A549 treated with AZD9567 at 1 μM for 4 hours (cell line): Measurements from ENCODE around the gene SLC36A3. TPM values are rescaled to one million over a fixed set of nuclear protein-coding genes. Genes with fewer than 3 reads are reported as not detected.

Source experiments
- total RNA-seq: library from RNA; stranded (reverse); fragments of 200-300 nt; extraction: Qiagen RNA extraction; gene quantifications from 5 replicates; pipeline ENCODE4 v1.2.3, GENCODE V29; 2022; ENCODE audit not compliant: insufficient read depth

The SLC36A3 gene
- not detected in 5 replicates for total RNA-seq

DNA sequence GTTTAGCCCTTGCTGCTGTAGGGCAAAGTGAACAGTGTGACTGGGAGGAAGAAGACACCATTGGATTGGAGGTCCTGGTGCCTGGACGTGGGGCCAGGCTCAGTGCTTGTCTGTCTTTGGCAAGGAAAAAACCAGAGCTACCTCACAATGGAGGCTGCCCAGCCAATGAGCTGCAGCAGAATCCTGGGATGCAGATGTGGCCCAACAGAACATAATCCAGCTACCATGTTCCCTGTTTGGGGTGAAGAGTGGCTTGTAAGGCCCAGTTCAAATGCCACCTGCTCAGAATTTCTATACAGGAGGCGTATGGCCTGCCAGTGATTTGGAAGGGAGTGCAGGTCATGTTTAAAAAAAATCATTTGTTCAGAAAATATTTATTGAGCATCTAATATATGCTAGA is at the start of gene SLC36A3:
Gene SLC36A3, minus strand, starts transcription at position 101 of the 400 bp plus-strand sequence. CDS start 412 bp downstream, outside the sequence.

DNA sequence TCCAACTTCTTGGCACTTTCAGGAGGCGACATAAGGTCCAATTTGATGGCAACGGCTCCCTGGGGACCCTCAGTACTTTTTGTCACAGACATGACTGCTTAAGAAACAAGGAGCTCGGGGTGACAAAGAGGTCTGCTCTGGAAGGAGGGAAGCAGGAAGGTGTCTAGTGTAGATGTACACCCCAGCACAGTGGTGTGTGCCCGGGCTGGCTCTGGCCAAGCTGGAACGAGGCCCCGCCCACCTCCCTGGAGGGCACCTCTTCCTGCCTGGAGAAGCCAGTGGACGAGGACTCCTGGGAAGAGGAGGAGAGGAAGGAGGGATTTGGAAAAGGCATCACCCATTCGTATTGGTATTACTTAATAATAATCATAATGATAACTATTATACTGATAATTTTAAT is 43.8 kb upstream of the SLC36A3 start, which contains the start of gene SLC36A2:
Gene SLC36A2, minus strand, starts transcription at position 191 of the 400 bp plus-strand sequence. Its CDS starts 99 bp downstream, at position 92.

DNA sequence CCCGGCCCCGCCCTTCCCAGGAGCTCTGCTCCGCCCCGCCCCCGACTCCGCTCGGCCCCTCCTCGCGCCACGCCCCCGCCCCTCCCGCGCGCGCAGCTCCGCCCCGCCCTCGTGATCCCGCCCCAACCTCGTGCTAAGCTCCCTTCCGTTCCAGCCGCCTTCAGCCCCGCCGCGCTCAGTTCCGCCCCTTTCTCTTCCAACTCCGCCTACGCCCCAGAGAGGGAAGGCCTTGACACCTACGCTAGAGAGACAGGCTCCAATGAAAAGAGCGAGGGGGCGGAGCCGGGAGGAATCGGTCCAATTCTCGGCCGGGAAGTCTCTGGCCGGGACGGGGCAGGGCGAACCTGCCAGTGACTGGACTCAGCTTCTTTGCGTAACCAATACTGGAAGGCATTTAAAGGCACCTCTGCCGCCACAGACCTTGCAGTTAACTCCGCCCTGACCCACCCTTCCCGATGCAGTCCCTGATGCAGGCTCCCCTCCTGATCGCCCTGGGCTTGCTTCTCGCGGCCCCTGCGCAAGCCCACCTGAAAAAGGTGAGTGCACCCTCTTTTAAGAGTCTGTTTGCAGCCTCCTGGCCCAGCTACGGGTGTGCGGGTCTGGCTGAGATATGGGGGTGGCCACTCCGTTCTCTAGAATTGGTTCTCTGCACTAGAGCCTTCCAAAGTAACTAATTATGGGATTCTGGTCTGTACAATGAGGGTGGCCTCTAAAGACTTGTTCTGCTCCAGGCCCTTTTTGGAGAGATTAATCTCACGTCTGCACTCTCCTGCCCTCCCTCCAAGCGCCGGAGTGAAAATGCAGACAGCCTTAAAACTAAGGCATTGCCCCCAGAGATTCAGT is 50.6 kb downstream of the SLC36A3 start, which contains the start of gene GM2A:
Gene GM2A, plus strand, starts transcription at position 424 of the 843 bp plus-strand sequence. Its CDS starts 32 bp downstream, at position 456.

Other genes starting within 250 kb of the SLC36A3 start
- 113 to 134 TPM (median 123 TPM) in 5 replicates for gene TNIP1, start 222.7 kb downstream of the SLC36A3 start, total RNA-seq
- 37.6 to 45.1 TPM (median 39.5 TPM) in 5 replicates for gene ANXA6, start 146.0 kb downstream of the SLC36A3 start, total RNA-seq
- gene CCDC69, start 79.7 kb downstream of the SLC36A3 start, total RNA-seq, result 1.2 to 1.5 TPM (median 1.3 TPM) in 4 of 5 replicates, not detected in the other
- gene GM2A, start 50.6 kb downstream of the SLC36A3 start, total RNA-seq, result 15.5 to 21.0 TPM (median 15.9 TPM) in 5 replicates
- gene SLC36A2, start 43.8 kb upstream of the SLC36A3 start, total RNA-seq, result not detected in 5 replicates
- gene SLC36A1, start 143.8 kb upstream of the SLC36A3 start, total RNA-seq, result 7.6 to 9.5 TPM (median 8.9 TPM) in 5 replicates